GM23248 (cell line): ENCODE results near the gene SEC22A. TPM values are rescaled to one million over a fixed set of nuclear protein-coding genes. Genes with fewer than 3 reads are reported as not detected.

Experiments
- DNase-seq: peaks from one replicate; pipeline ENCODE4 v3.0.0-alpha.2; 2015
- H2AFZ ChIP-seq: fragments of 200-600 bp; sonication (generic); 2 replicates; pipeline ENCODE4 v1.6.1; 2016; ENCODE audit warnings: antibody characterized with exemption
- H3F3A ChIP-seq: fragments of 200-600 bp; sonication (generic); 2 replicates; pipeline ENCODE4 v1.6.1; 2016; ENCODE audit warnings: mild to moderate bottlenecking, antibody characterized with exemption, mixed run types; ENCODE audit not compliant: insufficient read depth
- H3K27ac ChIP-seq: fragments of 200-600 bp; sonication (generic); 2 replicates; pipeline ENCODE4 v1.5.1; 2016; ENCODE audit warnings: mild to moderate bottlenecking
- H3K27me3 ChIP-seq: fragments of 200-600 bp; sonication (generic); replicated peaks from 2 replicates; pipeline ENCODE4 v1.6.1; 2016; ENCODE audit warnings: mild to moderate bottlenecking; ENCODE audit not compliant: insufficient read depth
- H3K36me3 ChIP-seq: fragments of 200-600 bp; sonication (generic); 2 replicates; pipeline ENCODE4 v1.6.1; 2016; ENCODE audit warnings: low read depth, mild to moderate bottlenecking
- H3K4me1 ChIP-seq: fragments of 200-600 bp; sonication (generic); 2 replicates; pipeline ENCODE4 v1.6.1; 2016; ENCODE audit warnings: mild to moderate bottlenecking; ENCODE audit not compliant: insufficient read depth
- H3K4me2 ChIP-seq: fragments of 200-600 bp; sonication (generic); one replicate; pipeline ENCODE4 v1.6.1; 2016; ENCODE audit warnings: mild to moderate bottlenecking; ENCODE audit not compliant: unreplicated experiment
- H3K4me3 ChIP-seq: fragments of 200-600 bp; sonication (generic); 2 replicates; pipeline ENCODE4 v1.5.1; 2016; ENCODE audit warnings: mild to moderate bottlenecking
- H3K79me2 ChIP-seq: fragments of 200-600 bp; sonication (generic); 2 replicates; pipeline ENCODE4 v1.6.1; 2016; ENCODE audit warnings: mild to moderate bottlenecking; ENCODE audit not compliant: insufficient read depth
- H3K9ac ChIP-seq: fragments of 200-600 bp; sonication (generic); 2 replicates; pipeline ENCODE4 v1.6.1; 2016; ENCODE audit warnings: mild to moderate bottlenecking
- H3K9me2 ChIP-seq: fragments of 200-600 bp; sonication (generic); 2 replicates; pipeline ENCODE4 v1.6.1; 2016; ENCODE audit warnings: mixed run types, mild to moderate bottlenecking, moderate library complexity; ENCODE audit not compliant: insufficient read depth
- H3K9me3 ChIP-seq: fragments of 200-600 bp; sonication (generic); one replicate; pipeline ENCODE4 v1.6.1; 2017; ENCODE audit warnings: low read depth
- H4K20me1 ChIP-seq: fragments of 200-600 bp; sonication (generic); 2 replicates; pipeline ENCODE4 v1.6.0; 2016; ENCODE audit not compliant: insufficient read depth
- EZH2 ChIP-seq: fragments of 200-600 bp; sonication (generic); IDR thresholded peaks from 2 replicates; pipeline ENCODE4 v1.6.1; 2018; ENCODE audit warnings: antibody characterized with exemption, mild to moderate bottlenecking; ENCODE audit not compliant: insufficient read depth, poor library complexity, severe bottlenecking
- EZH2phosphoT487 ChIP-seq: fragments of 200-600 bp; sonication (generic); IDR thresholded peaks from 2 replicates; pipeline ENCODE4 v1.6.1; 2018; ENCODE audit warnings: antibody characterized with exemption, moderate library complexity, mild to moderate bottlenecking, low read depth; ENCODE audit not compliant: insufficient read depth
- WGBS, 2 experiments: methylation state at CpG; one replicate each; pipeline ENCODE4 v1.1.6; 2015 to 2017; ENCODE audit warnings: low lambda C conversion rate in 2 of 2, low coverage in 1 of 2; ENCODE audit errors: missing lambda C conversion rate in 2 of 2; 5-methylcytosine and 5-hydroxymethylcytosine counted together
- in situ Hi-C: fragments of 300-500 bp; cut with MboI; formaldehyde crosslinking; loops from 2 replicates; pipeline ENCODE4 v1.15.0; 2020
- microRNA-seq: library from miRNA; unstranded; fragments of <30 nt; microRNA quantifications from one replicate; pipeline ENCODE4, GENCODE V29; 2016; ENCODE audit warnings: borderline number of aligned reads
- polyA plus RNA-seq: library from polyadenylated mRNA; unstranded; fragments of >200 nt; fragmentation: Nextera tagmentation; extraction: Ambion mirVana; gene quantifications from 2 replicates; pipeline ENCODE4 v1.2.1, GENCODE V29; 2016
- total RNA-seq: library from RNA; depleted of rRNA; stranded (reverse); fragments of >200 nt; shearing (Covaris generic); gene quantifications from 2 replicates; pipeline ENCODE4 v1.2.3, GENCODE V29; 2014; rRNA removed

Gene SEC22A
- total and polyA plus RNA-seq, 2 experiments from 2014 or later, result 35.1 to 44.5 TPM

GRCh38 chr3:123321806-123322205 is 120.1 kb downstream of the SEC22A start:
- H4K20me1 ChIP-seq, result no peaks in the 10 kb centered on the region
- no peak overlapping the region for H3K4me3 ChIP-seq
- in situ Hi-C loops, result no loop called here
- DNase-seq, result no peak
- 63 to 71% methylated on average over 8 of the region's 8 CpGs for WGBS, 2 experiments
- no peaks in the 10 kb centered on the region for H3K79me2 ChIP-seq
- no peak overlapping the region for H3K27ac ChIP-seq
- no peaks in the 10 kb centered on the region for H3K9me2 ChIP-seq
- no peak for TF ChIP-seq EZH2phosphoT487
- TF ChIP-seq EZH2, result no peak
- H3K9me3 ChIP-seq, result no peaks in the 10 kb centered on the region
- no peak overlapping the region for H3K9ac ChIP-seq
- no peak overlapping the region for H2AFZ ChIP-seq
- no peaks in the 10 kb centered on the region for H3K36me3 ChIP-seq
- peaks cover 12% of the 10 kb centered on the region; the same call in 1 of the 2 replicates for H3K27me3 ChIP-seq
- no peaks in the 10 kb centered on the region for H3F3A ChIP-seq
- H3K4me2 ChIP-seq, result no peak overlapping the region
- no peaks in the 10 kb centered on the region for H3K4me1 ChIP-seq

GRCh38 chr3:123322866-123323265 is 121.1 kb downstream of the SEC22A start:
- no peak overlapping the region for H3K4me3 ChIP-seq
- H3K36me3 ChIP-seq, result no peaks in the 10 kb centered on the region
- TF ChIP-seq EZH2phosphoT487 (no peak), EZH2 (no peak)
- no peak for DNase-seq
- no peaks in the 10 kb centered on the region for H3K4me1 ChIP-seq
- no peaks in the 10 kb centered on the region for H3K9me2 ChIP-seq
- H3K27ac ChIP-seq, result no peak overlapping the region
- no peak overlapping the region for H3K9ac ChIP-seq
- no peak overlapping the region for H3K4me2 ChIP-seq
- WGBS, 2 experiments, result 70 to 78% methylated on average over 10 to 11 of the region's 11 CpGs
- no peaks in the 10 kb centered on the region for H4K20me1 ChIP-seq
- H3F3A ChIP-seq, result no peaks in the 10 kb centered on the region
- H3K27me3 ChIP-seq, result peaks cover 12% of the 10 kb centered on the region; the same call in 1 of the 2 replicates
- in situ Hi-C loops, result no loop called here
- no peak overlapping the region for H2AFZ ChIP-seq
- no peaks in the 10 kb centered on the region for H3K9me3 ChIP-seq
- H3K79me2 ChIP-seq, result no peaks in the 10 kb centered on the region

Small RNAs within 50 kb of the gene (microRNA-seq; reads per million reads assigned to microRNA genes)
- gene MIR7110, result not detected

Other genes starting within 250 kb of the SEC22A start
- gene SEMA5B, start 174.2 kb upstream of the SEC22A start, total RNA-seq, result not detected in 2 replicates
- not detected in 2 replicates for gene SEMA5B, start 174.2 kb upstream of the SEC22A start, polyA plus RNA-seq
- gene PDIA5, start 134.9 kb upstream of the SEC22A start, total RNA-seq, result 39.5 and 49.1 TPM in 2 replicates
- gene PDIA5, start 134.9 kb upstream of the SEC22A start, polyA plus RNA-seq, result 57.3 and 60.2 TPM in 2 replicates
- 0.38 and 1.2 TPM in 2 replicates for gene ADCY5, start 247.1 kb downstream of the SEC22A start, total RNA-seq
- gene ADCY5, start 247.1 kb downstream of the SEC22A start, polyA plus RNA-seq, result 0.09 TPM in 2 replicates